HepG2 (cell line): Measurements from ENCODE around the gene SYCP2L. TPM values are rescaled to one million over a fixed set of nuclear protein-coding genes. Genes with fewer than 3 reads are reported as not detected.

Experiments used
- BRCA1 ChIP-seq: sonication (generic); formaldehyde crosslinking; IDR thresholded peaks from 2 replicates; pipeline ENCODE4 v1.4.0; 2020; ENCODE audit warnings: missing genetic modification reagents
- CENPX ChIP-seq: sonication (generic); formaldehyde crosslinking; IDR thresholded peaks from 2 replicates; pipeline ENCODE4 v1.9.0; 2021; ENCODE audit warnings: mild to moderate bottlenecking, missing genetic modification reagents, moderate library complexity
- CTCF ChIP-seq: sonication (generic); formaldehyde crosslinking; IDR thresholded peaks from 2 replicates; pipeline ENCODE4 v1.5.0; 2020; ENCODE audit warnings: mild to moderate bottlenecking, missing genetic modification reagents, moderate library complexity
- DNMT1 ChIP-seq: sonication (generic); formaldehyde crosslinking; IDR thresholded peaks from 2 replicates; pipeline ENCODE4 v1.5.1; 2020; ENCODE audit warnings: mild to moderate bottlenecking, missing genetic modification reagents
- HBP1 ChIP-seq: IDR thresholded peaks from 2 replicates; pipeline ENCODE4 v1.6.1; 2016; ENCODE audit warnings: low read depth, control low read depth
- HMG20B ChIP-seq: conservative IDR thresholded peaks from 2 replicates; pipeline ENCODE4 v1.6.1; 2016; ENCODE audit warnings: missing genetic modification reagents, missing compliant biosample characterization
- KLF6 ChIP-seq: IDR thresholded peaks from 2 replicates; pipeline ENCODE4 v1.8.0; 2016; ENCODE audit warnings: missing biosample characterization, missing genetic modification reagents
- KMT2B ChIP-seq: IDR thresholded peaks from 2 replicates; pipeline ENCODE4 v1.6.1; 2016; ENCODE audit warnings: missing genetic modification reagents, missing compliant biosample characterization
- MYC ChIP-seq: sonication (generic); formaldehyde crosslinking; IDR thresholded peaks from 2 replicates; pipeline ENCODE4 v1.9.0; 2021; ENCODE audit warnings: missing genetic modification reagents, borderline replicate concordance
- PBX2 ChIP-seq: IDR thresholded peaks from 2 replicates; pipeline ENCODE4 v1.6.1; 2016; ENCODE audit warnings: control low read depth
- PHF21A ChIP-seq: sonication (generic); formaldehyde crosslinking; IDR thresholded peaks from 2 replicates; pipeline ENCODE4 v1.5.0; 2020; ENCODE audit warnings: mild to moderate bottlenecking, missing genetic modification reagents
- PHF5A ChIP-seq: IDR thresholded peaks from one replicate; pipeline ENCODE4 v1.6.1; 2018; ENCODE audit warnings: low read depth, missing genetic modification reagents; ENCODE audit not compliant: unreplicated experiment
- POLR2A ChIP-seq, 2 experiments: IDR thresholded peaks; 2 replicates each; pipeline ENCODE4 v1.6.1; 2011; ENCODE audit warnings: low read depth in 2 of 2, low read length in 2 of 2, mild to moderate bottlenecking in 1 of 2, moderate library complexity in 1 of 2; ENCODE audit not compliant: insufficient read depth in 1 of 2
- PPARG ChIP-seq: conservative IDR thresholded peaks from 2 replicates; pipeline ENCODE4 v1.6.1; 2016; ENCODE audit warnings: missing biosample characterization, missing genetic modification reagents
- REXO4 ChIP-seq: sonication (generic); formaldehyde crosslinking; IDR thresholded peaks from 2 replicates; pipeline ENCODE4 v1.8.0; 2022; ENCODE audit warnings: missing genetic modification reagents, mild to moderate bottlenecking, borderline replicate concordance
- RORA ChIP-seq: sonication (generic); formaldehyde crosslinking; IDR thresholded peaks from 2 replicates; pipeline ENCODE4 v1.5.0; 2020; ENCODE audit warnings: mild to moderate bottlenecking, missing genetic modification reagents, moderate library complexity
- SATB2 ChIP-seq: sonication (generic); formaldehyde crosslinking; IDR thresholded peaks from 2 replicates; pipeline ENCODE4 v1.5.0; 2020; ENCODE audit warnings: missing genetic modification reagents
- SMARCC2 ChIP-seq: fragments of 450-650 bp; IDR thresholded peaks from 2 replicates; pipeline ENCODE4 v1.6.1; 2017; ENCODE audit warnings: antibody characterized with exemption, mild to moderate bottlenecking
- SNRNP70 ChIP-seq: fragments of 200-400 bp; formaldehyde crosslinking; IDR thresholded peaks from 2 replicates; pipeline ENCODE4 v1.6.1; 2017; ENCODE audit warnings: mild to moderate bottlenecking, low read depth, low read length, moderate library complexity
- SUZ12 ChIP-seq: fragments of 150-350 bp; IDR thresholded peaks from 2 replicates; pipeline ENCODE4 v1.6.1; 2014; ENCODE audit warnings: low read depth, low read length
- SYNCRIP ChIP-seq: fragments of 200-400 bp; formaldehyde crosslinking; IDR thresholded peaks from 2 replicates; pipeline ENCODE4 v1.6.1; 2018; ENCODE audit warnings: mild to moderate bottlenecking, low read depth, low read length; ENCODE audit not compliant: insufficient read depth
- TARDBP ChIP-seq: sonication (generic); formaldehyde crosslinking; IDR thresholded peaks from 2 replicates; pipeline ENCODE4 v1.8.0; 2022; ENCODE audit warnings: mild to moderate bottlenecking, missing genetic modification reagents
- TGIF2 ChIP-seq: IDR thresholded peaks from 2 replicates; pipeline ENCODE4 v1.6.1; 2016; ENCODE audit warnings: control low read depth, missing compliant biosample characterization
- ZNF3 ChIP-seq: IDR thresholded peaks from 2 replicates; pipeline ENCODE4 v1.7.0; 2017; ENCODE audit warnings: inconsistent platforms
- ZNF33A ChIP-seq: sonication (generic); formaldehyde crosslinking; IDR thresholded peaks from 2 replicates; pipeline ENCODE4 v1.5.1; 2020; ENCODE audit warnings: missing genetic modification reagents, mild to moderate bottlenecking, moderate library complexity, borderline replicate concordance
- ZNF543 ChIP-seq: sonication (generic); formaldehyde crosslinking; IDR thresholded peaks from 2 replicates; pipeline ENCODE4 v1.4.0; 2020; ENCODE audit warnings: mild to moderate bottlenecking, missing genetic modification reagents
- ZNF670 ChIP-seq: sonication (generic); formaldehyde crosslinking; IDR thresholded peaks from 2 replicates; pipeline ENCODE4 v1.8.0; 2022; ENCODE audit warnings: mild to moderate bottlenecking, missing genetic modification reagents, borderline replicate concordance
- ZNF674 ChIP-seq: sonication (generic); formaldehyde crosslinking; IDR thresholded peaks from 2 replicates; pipeline ENCODE4 v1.5.0; 2020; ENCODE audit warnings: low read depth, mild to moderate bottlenecking, missing genetic modification reagents
- ZNF777 ChIP-seq: sonication (generic); formaldehyde crosslinking; IDR thresholded peaks from 2 replicates; pipeline ENCODE4 v1.4.0; 2020; ENCODE audit warnings: missing genetic modification reagents
- ZNF788 ChIP-seq: sonication (generic); formaldehyde crosslinking; IDR thresholded peaks from 2 replicates; pipeline ENCODE4 v1.5.0; 2020; ENCODE audit warnings: mild to moderate bottlenecking, missing genetic modification reagents, borderline replicate concordance
- polyA plus RNA-seq, 8 experiments: library from polyadenylated mRNA; depleted of rRNA in 3 of 8; stranded (reverse) in 7 of 8; unstranded in 1 of 8; fragments of >200 nt; fragmentation: Illumina TruSeq in 4 of 8; extraction: Trizol in 4 of 8; gene quantifications; 2 replicates each; pipeline versions ENCODE4 v1.2.1 to v1.2.3, GENCODE V29; 2011 to 2016; ENCODE audit warnings: low read depth in 4 of 8, missing spikeins in 1 of 8, mixed read lengths in 1 of 8; ENCODE audit not compliant: insufficient read depth in 1 of 8
- total RNA-seq, 5 experiments: library from RNA; depleted of rRNA; stranded (reverse); fragments of >200 nt; fragmentation: Illumina TruSeq; extraction: Trizol; gene quantifications; 2 replicates each; pipeline ENCODE4 v1.2.3, GENCODE V29; 2016; ENCODE audit warnings: low read depth in 1 of 5

Gene SYCP2L
- total and polyA plus RNA-seq, 2 of the 13 experiments (the other 11 are each of a cell fraction or from before 2014, with no cell fraction given): 0.22 to 0.54 TPM

- TF ChIP-seq PBX2 (no peak), SUZ12 (no peak), CTCF (CRISPR knock-in tag) (peak; percentile 18; the same call in 1 of the 2 replicates), PPARG (CRISPR knock-in tag) (no peak), MYC (CRISPR knock-in tag) (peak; percentile 57; the same call in 1 of the 2 replicates), ZNF543 (CRISPR knock-in tag) (no peak), ZNF674 (CRISPR knock-in tag) (0 out of 2 replicates have a peak, but pooled peaks have one; percentile 13), DNMT1 (CRISPR knock-in tag) (0 out of 2 replicates have a peak, but pooled peaks have one; percentile 6), ZNF788 (CRISPR knock-in tag) (no peak), PHF5A (CRISPR knock-in tag) (no peak), KLF6 (CRISPR knock-in tag) (no peak), BRCA1 (CRISPR knock-in tag) (no peak), SATB2 (no peak), HBP1 (CRISPR knock-in tag) (no peak), HMG20B (CRISPR knock-in tag) (no peak), SNRNP70 (no peak), ZNF33A (CRISPR knock-in tag) (no peak), ZNF670 (CRISPR knock-in tag) (0 out of 2 replicates have a peak, but pooled peaks have one; percentile 46), TGIF2 (CRISPR knock-in tag) (0 out of 2 replicates have a peak, but pooled peaks have one; percentile 15), ZNF777 (CRISPR knock-in tag) (peak; percentile 74), ZNF3 (CRISPR knock-in tag) (no peak), SYNCRIP (no peak), SMARCC2 (no peak), KMT2B (CRISPR knock-in tag) (peak; percentile 66), RORA (CRISPR knock-in tag) (no peak), PHF21A (CRISPR knock-in tag) (no peak), TARDBP (no peak), POLR2A (IDR thresholded peaks at IDR 0.05; ENCODE audit: insufficient read depth in 1 of 2, low read depth in 2 of 2, low read length in 2 of 2) (peak; percentile 36 to 48; a peak in 3 of 4 replicates), CENPX (CRISPR knock-in tag) (no peak), REXO4 (CRISPR knock-in tag) (no peak)
Observed at GRCh38 chr6:10837995-10838793, 48.7 kb upstream of the SYCP2L start, which contains the start of gene MAK (continued).
